ENCODE measurements around the gene LRRN1.
"Not testable (repeated sequence)": the region's sequence is repeated elsewhere in the genome, so short reads cannot be mapped to it uniquely, and the experiment has no call there.

Gene LRRN1

GRCh38 chr3:3815206-3815605 is 16.0 kb downstream of the LRRN1 start:
- no peak for DNase-seq

- no peak for DNase-seq
Measured at GRCh38 chr3:3816034-3816433, 16.8 kb downstream of the LRRN1 start.

- DNase-seq: no peak
Measured at GRCh38 chr3:3817865-3818264, 18.6 kb downstream of the LRRN1 start.

GRCh38 chr3:3821777-3822176 is 22.5 kb downstream of the LRRN1 start:
- no peak for DNase-seq

GRCh38 chr3:3825035-3825434 is 25.8 kb downstream of the LRRN1 start:
- DNase-seq: no peak

- DNase-seq: no peak
Measured at GRCh38 chr3:3826521-3826920, 27.3 kb downstream of the LRRN1 start.

- DNase-seq: no peak
Measured at GRCh38 chr3:3827111-3827510, 27.9 kb downstream of the LRRN1 start.

GRCh38 chr3:3828417-3828816 is 29.2 kb downstream of the LRRN1 start:
- not testable (repeated sequence) for DNase-seq

- no peak for DNase-seq
Measured at GRCh38 chr3:3836845-3837244, 37.6 kb downstream of the LRRN1 start.

GRCh38 chr3:3842356-3842755 is 43.1 kb downstream of the LRRN1 start:
- no peak for DNase-seq

GRCh38 chr3:3847994-3848922 is 49.0 kb downstream of the LRRN1 start:
- DNase-seq: no peak

- DNase-seq: no peak
Measured at GRCh38 chr3:3848923-3849275, 49.7 kb downstream of the LRRN1 start.

GRCh38 chr3:3851621-3852323 is 52.5 kb downstream of the LRRN1 start:
- DNase-seq: no peak

GRCh38 chr3:3853544-3853943 is 54.3 kb downstream of the LRRN1 start:
- DNase-seq: no peak

- no peak for DNase-seq
Measured at GRCh38 chr3:3855056-3855455, 55.8 kb downstream of the LRRN1 start.

GRCh38 chr3:3860235-3860634 is 61.0 kb downstream of the LRRN1 start:
- DNase-seq: no peak

GRCh38 chr3:3862534-3862933 is 63.3 kb downstream of the LRRN1 start:
- no peak for DNase-seq

- DNase-seq: no peak
Measured at GRCh38 chr3:3875491-3875890, 76.3 kb downstream of the LRRN1 start.

- no peak for DNase-seq
Measured at GRCh38 chr3:3881050-3881449, 81.8 kb downstream of the LRRN1 start.

GRCh38 chr3:3887311-3887710 is 88.1 kb downstream of the LRRN1 start:
- DNase-seq: not testable (repeated sequence)

- no peak for DNase-seq
Measured at GRCh38 chr3:3893590-3893989, 94.4 kb downstream of the LRRN1 start.

All from NCI-H2029 treated with DMSO at 0.1 percent for 48 hours (cell line).